HEK293 (cell line): ENCODE results near the gene CTIF.

Source experiments
- CTCF ChIA-PET: fragments of 350-600 bp; formaldehyde crosslinking; extraction: SDS; loops from one replicate; lab custom pipeline; 2021; ENCODE audit warnings: antibody characterized with exemption; lab: Yijun Ruan, JAX
- POLR2A ChIA-PET: fragments of 300-600 bp; formaldehyde crosslinking; extraction: SDS; loops from one replicate; lab custom pipeline; 2020; ENCODE audit warnings: antibody characterized with exemption, inconsistent platforms; lab: Yijun Ruan, JAX
- H3K27ac ChIP-seq: fragments of 200-500 bp; sonication (Bioruptor generic); 2 replicates; pipeline ENCODE4 v1.5.1; 2014; ENCODE audit warnings: low read depth, low read length, control low read depth, inconsistent platforms; ENCODE audit errors: extremely low read depth
- H3K36me3 ChIP-seq, 2 experiments: fragments of 200-500 bp in 1 of 2; sonication (Bioruptor generic) in 1 of 2; 1 replicate in 1 of 2; 2 replicates in 1 of 2; pipeline ENCODE4 v1.5.1; 2014 to 2017; ENCODE audit warnings: inconsistent platforms in 2 of 2, low read length in 2 of 2; ENCODE audit not compliant: control insufficient read depth in 2 of 2, insufficient read depth in 1 of 2
- H3K4me1 ChIP-seq: fragments of 200-500 bp; sonication (Bioruptor generic); 2 replicates; pipeline ENCODE4 v1.5.1; 2014; ENCODE audit warnings: mild to moderate bottlenecking, low read length, inconsistent platforms; ENCODE audit not compliant: control insufficient read depth, insufficient read depth
- H3K4me3 ChIP-seq: 2 replicates; pipeline ENCODE4 v1.5.1; 2011; ENCODE audit warnings: low read depth, mild to moderate bottlenecking, control low read depth, low read length, moderate library complexity
- H3K9me3 ChIP-seq: fragments of 200-500 bp; sonication (Bioruptor generic); 2 replicates; pipeline ENCODE4 v1.5.1; 2014; ENCODE audit warnings: low read depth, low read length, inconsistent platforms; ENCODE audit not compliant: control insufficient read depth, insufficient read depth
- EGR2 ChIP-seq: fragments of 450-650 bp; formaldehyde crosslinking; IDR thresholded peaks from 2 replicates; pipeline ENCODE4 v1.5.1; 2016; ENCODE audit warnings: low read depth, missing biosample characterization, missing genetic modification characterization
- GFI1B ChIP-seq: fragments of 450-650 bp; formaldehyde crosslinking; IDR thresholded peaks from 2 replicates; pipeline ENCODE4 v1.5.1; 2016; ENCODE audit warnings: missing biosample characterization, missing genetic modification characterization
- KLF16 ChIP-seq: fragments of 450-650 bp; formaldehyde crosslinking; IDR thresholded peaks from 2 replicates; pipeline ENCODE4 v1.5.1; 2017; ENCODE audit warnings: missing biosample characterization, missing genetic modification characterization
- KLF8 ChIP-seq: fragments of 450-650 bp; formaldehyde crosslinking; IDR thresholded peaks from 2 replicates; pipeline ENCODE4 v1.5.1; 2016; ENCODE audit warnings: missing biosample characterization, missing genetic modification characterization
- OSR2 ChIP-seq: fragments of 450-650 bp; formaldehyde crosslinking; IDR thresholded peaks from 2 replicates; pipeline ENCODE4 v1.5.1; 2016; ENCODE audit warnings: missing biosample characterization, missing genetic modification characterization
- SCRT2 ChIP-seq: fragments of 450-650 bp; formaldehyde crosslinking; IDR thresholded peaks from 2 replicates; pipeline ENCODE4 v1.5.1; 2016; ENCODE audit warnings: missing biosample characterization, missing genetic modification characterization
- SP3 ChIP-seq: fragments of 450-650 bp; formaldehyde crosslinking; IDR thresholded peaks from 2 replicates; pipeline ENCODE4 v1.5.1; 2016; ENCODE audit warnings: missing biosample characterization, missing genetic modification characterization
- ZEB2 ChIP-seq: fragments of 450-650 bp; formaldehyde crosslinking; IDR thresholded peaks from 2 replicates; pipeline ENCODE4 v1.5.1; 2016; ENCODE audit warnings: missing biosample characterization, missing genetic modification characterization
- ZFHX2 ChIP-seq: fragments of 450-650 bp; formaldehyde crosslinking; conservative IDR thresholded peaks from 2 replicates; pipeline ENCODE4 v1.5.1; 2016; ENCODE audit warnings: missing biosample characterization, missing genetic modification characterization
- ZFP37 ChIP-seq: fragments of 450-650 bp; formaldehyde crosslinking; IDR thresholded peaks from 2 replicates; pipeline ENCODE4 v1.5.1; 2016; ENCODE audit warnings: missing biosample characterization, missing genetic modification characterization
- ZFP41 ChIP-seq: fragments of 450-650 bp; formaldehyde crosslinking; IDR thresholded peaks from 2 replicates; pipeline ENCODE4 v1.5.1; 2016; ENCODE audit warnings: missing biosample characterization, missing genetic modification characterization, borderline replicate concordance
- ZNF211 ChIP-seq: fragments of 450-650 bp; formaldehyde crosslinking; IDR thresholded peaks from 2 replicates; pipeline ENCODE4 v1.5.1; 2016; ENCODE audit warnings: low read depth, missing biosample characterization, missing genetic modification characterization
- ZNF23 ChIP-seq: fragments of 450-650 bp; formaldehyde crosslinking; IDR thresholded peaks from 2 replicates; pipeline ENCODE4 v1.5.1; 2016; ENCODE audit warnings: missing biosample characterization, missing genetic modification characterization, borderline replicate concordance
- ZNF335 ChIP-seq: fragments of 450-650 bp; formaldehyde crosslinking; conservative IDR thresholded peaks from 2 replicates; pipeline ENCODE4 v1.5.1; 2016; ENCODE audit warnings: missing biosample characterization, missing genetic modification characterization
- ZNF341 ChIP-seq: fragments of 450-650 bp; formaldehyde crosslinking; IDR thresholded peaks from 2 replicates; pipeline ENCODE4; 2016; ENCODE audit warnings: low read depth, missing biosample characterization, missing genetic modification characterization
- ZNF366 ChIP-seq: fragments of 450-650 bp; formaldehyde crosslinking; conservative IDR thresholded peaks from 2 replicates; pipeline ENCODE4 v1.5.1; 2016; ENCODE audit warnings: missing biosample characterization, missing genetic modification characterization
- ZNF433 ChIP-seq: fragments of 450-650 bp; formaldehyde crosslinking; IDR thresholded peaks from 2 replicates; pipeline ENCODE4 v1.5.1; 2016; ENCODE audit warnings: missing biosample characterization, missing genetic modification characterization, low read depth
- ZNF513 ChIP-seq: fragments of 450-650 bp; IDR thresholded peaks from 2 replicates; pipeline ENCODE4 v1.5.1; 2018; ENCODE audit warnings: missing biosample characterization, missing genetic modification characterization
- ZNF600 ChIP-seq: fragments of 450-650 bp; formaldehyde crosslinking; IDR thresholded peaks from 2 replicates; pipeline ENCODE4 v1.5.1; 2016; ENCODE audit warnings: missing biosample characterization, missing genetic modification characterization
- ZNF626 ChIP-seq: fragments of 450-650 bp; sonication (Bioruptor Pico); formaldehyde crosslinking; IDR thresholded peaks from 2 replicates; pipeline ENCODE4 v1.5.1; 2018; ENCODE audit warnings: missing biosample characterization, missing genetic modification characterization, inconsistent platforms
- ZSCAN23 ChIP-seq: fragments of 450-650 bp; formaldehyde crosslinking; IDR thresholded peaks from 2 replicates; pipeline ENCODE4 v1.5.1; 2016; ENCODE audit warnings: missing biosample characterization, missing genetic modification characterization
- ZSCAN30 ChIP-seq: fragments of 450-650 bp; IDR thresholded peaks from 2 replicates; pipeline ENCODE4 v1.5.1; 2018; ENCODE audit warnings: missing biosample characterization, mild to moderate bottlenecking, missing genetic modification characterization, moderate library complexity
- TF ChIP-seq, protein P1 (sequence below): fragments of 450-650 bp; formaldehyde crosslinking; IDR thresholded peaks from 2 replicates; pipeline ENCODE4 v1.5.1; 2016; ENCODE audit warnings: missing biosample characterization, missing genetic modification characterization
- TF ChIP-seq, protein P2 (sequence below): fragments of 450-650 bp; formaldehyde crosslinking; optimal IDR thresholded peaks from 2 replicates; pipeline ENCODE3; 2016; ENCODE audit warnings: missing biosample characterization, mild to moderate bottlenecking, missing genetic modification characterization
- TF ChIP-seq, protein P3 (sequence below): fragments of 450-650 bp; formaldehyde crosslinking; IDR thresholded peaks from 2 replicates; pipeline ENCODE4 v1.5.1; 2016; ENCODE audit warnings: missing biosample characterization, missing genetic modification characterization

Gene CTIF

GRCh38 chr18:48662011-48662661 lies 123.3 kb downstream of the CTIF start (continued):
- TF ChIP-seq ZNF626 (tag by site-specific recombination), result no peak
- no peak for TF ChIP-seq ZFHX2 (tag by site-specific recombination)
- no peak for TF ChIP-seq ZSCAN30 (tag by site-specific recombination)
- TF ChIP-seq ZFP41, result no peak
- TF ChIP-seq KLF8 (tag by site-specific recombination), result no peak
- TF ChIP-seq EGR2 (tag by site-specific recombination), result no peak
- no peak for TF ChIP-seq ZNF513 (tag by site-specific recombination)

DNA sequence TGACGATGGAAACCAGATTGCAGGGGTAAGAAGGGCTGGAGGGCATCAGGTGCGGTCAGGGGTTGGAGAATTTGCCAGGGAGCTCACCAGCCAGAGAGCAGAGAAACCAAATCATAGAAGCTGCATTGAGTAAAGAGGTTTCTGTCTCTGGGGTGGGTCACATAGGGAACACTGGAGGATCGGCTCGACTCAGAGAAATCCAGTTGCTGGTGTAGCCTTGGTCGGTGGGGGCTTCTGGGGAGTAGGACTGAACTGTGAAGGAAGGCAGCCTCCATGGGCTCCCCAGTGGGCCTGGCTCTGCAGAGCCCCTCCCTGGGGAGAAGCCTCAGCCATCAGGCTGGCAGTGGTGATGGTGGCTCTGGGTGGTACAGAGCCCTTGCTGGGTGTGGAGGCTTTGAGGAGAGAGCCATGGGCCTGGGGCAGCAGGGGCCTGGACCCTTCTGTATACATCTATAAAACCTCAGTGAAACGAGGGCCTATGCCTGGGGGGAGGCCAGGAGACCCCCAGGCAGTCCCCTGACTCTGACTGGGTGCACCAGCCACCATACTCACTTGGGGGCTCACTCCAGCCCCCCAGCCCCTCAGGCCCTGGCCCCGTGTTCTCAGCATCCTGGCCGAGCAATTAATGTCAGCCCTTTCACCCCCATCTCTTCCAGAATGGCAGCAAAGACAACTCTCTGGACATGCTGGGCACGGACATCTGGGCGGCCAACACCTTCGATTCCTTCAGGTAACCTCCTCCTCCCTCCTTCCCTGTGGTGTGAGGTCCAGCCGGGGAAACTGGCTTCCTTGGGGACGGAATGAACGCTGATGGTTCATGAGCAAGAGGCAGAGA lies 124.5 kb downstream of the CTIF start:
- POLR2A ChIA-PET, result no interaction called here
- peaks cover 14% of the 10 kb centered on the region for H3K4me1 ChIP-seq
- no peaks in the 10 kb centered on the region; a peak in 1 of 3 replicates for H3K36me3 ChIP-seq
- no peak overlapping the region for H3K27ac ChIP-seq
- no peaks in the 10 kb centered on the region for H3K9me3 ChIP-seq
- TF ChIP-seq ZNF433 (tag by site-specific recombination), result no peak
- no peak for TF ChIP-seq SP3
- TF ChIP-seq ZEB2 (tag by site-specific recombination), result no peak
- TF ChIP-seq OSR2 (tag by site-specific recombination), result no peak
- TF ChIP-seq, protein P1, sequence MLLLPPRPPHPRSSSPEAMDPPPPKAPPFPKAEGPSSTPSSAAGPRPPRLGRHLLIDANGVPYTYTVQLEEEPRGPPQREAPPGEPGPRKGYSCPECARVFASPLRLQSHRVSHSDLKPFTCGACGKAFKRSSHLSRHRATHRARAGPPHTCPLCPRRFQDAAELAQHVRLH (tag by site-specific recombination), result no peak
- TF ChIP-seq, protein P2, sequence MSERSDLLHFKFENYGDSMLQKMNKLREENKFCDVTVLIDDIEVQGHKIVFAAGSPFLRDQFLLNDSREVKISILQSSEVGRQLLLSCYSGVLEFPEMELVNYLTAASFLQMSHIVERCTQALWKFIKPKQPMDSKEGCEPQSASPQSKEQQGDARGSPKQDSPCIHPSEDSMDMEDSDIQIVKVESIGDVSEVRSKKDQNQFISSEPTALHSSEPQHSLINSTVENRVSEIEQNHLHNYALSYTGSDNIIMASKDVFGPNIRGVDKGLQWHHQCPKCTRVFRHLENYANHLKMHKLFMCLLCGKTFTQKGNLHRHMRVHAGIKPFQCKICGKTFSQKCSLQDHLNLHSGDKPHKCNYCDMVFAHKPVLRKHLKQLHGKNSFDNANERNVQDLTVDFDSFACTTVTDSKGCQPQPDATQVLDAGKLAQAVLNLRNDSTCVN (tag by site-specific recombination), result peak; percentile 3
- CTCF ChIA-PET, result interaction anchor here (0.6 to 6.1 kb wide), 9 partner anchors 14 to 784 kb away, joined by 3 to 71 read pairs (median 3); no protein-coding TSS in a partner anchor
- H3K4me3 ChIP-seq, result no peak overlapping the region

GRCh38 chr18:48663931-48664847 lies 125.4 kb downstream of the CTIF start:
- Histone ChIP-seq H3K9me3 (no peaks in the 10 kb centered on the region), H3K36me3 (no peaks in the 10 kb centered on the region; a peak in 1 of 3 replicates), H3K4me3 (no peak overlapping the region), H3K4me1 (peaks cover 14% of the 10 kb centered on the region), H3K27ac (no peak overlapping the region)
- CTCF ChIA-PET, result interaction anchor here (0.5 to 6.1 kb wide), 18 partner anchors 9 to 601 kb away, joined by 3 to 71 read pairs (median 3); no protein-coding TSS in a partner anchor
- POLR2A ChIA-PET, result no interaction called here
- TF ChIP-seq ZNF366 (tag by site-specific recombination) (no peak), ZNF23 (tag by site-specific recombination) (no peak), ZNF341 (0 out of 2 replicates have a peak, but pooled peaks have one; percentile 11), ZNF335 (tag by site-specific recombination) (no peak), ZNF600 (tag by site-specific recombination) (peak; percentile 100), ZFP37 (0 out of 2 replicates have a peak, but pooled peaks have one; percentile 28), ZSCAN23 (tag by site-specific recombination) (no peak), KLF16 (tag by site-specific recombination) (no peak), SCRT2 (tag by site-specific recombination) (0 out of 2 replicates have a peak, but pooled peaks have one; percentile 13), ZNF211 (tag by site-specific recombination) (no peak), GFI1B (tag by site-specific recombination) (no peak), ZSCAN30 (tag by site-specific recombination) (peak; percentile 49; the same call in 1 of the 2 replicates)
- TF ChIP-seq, protein P3, sequence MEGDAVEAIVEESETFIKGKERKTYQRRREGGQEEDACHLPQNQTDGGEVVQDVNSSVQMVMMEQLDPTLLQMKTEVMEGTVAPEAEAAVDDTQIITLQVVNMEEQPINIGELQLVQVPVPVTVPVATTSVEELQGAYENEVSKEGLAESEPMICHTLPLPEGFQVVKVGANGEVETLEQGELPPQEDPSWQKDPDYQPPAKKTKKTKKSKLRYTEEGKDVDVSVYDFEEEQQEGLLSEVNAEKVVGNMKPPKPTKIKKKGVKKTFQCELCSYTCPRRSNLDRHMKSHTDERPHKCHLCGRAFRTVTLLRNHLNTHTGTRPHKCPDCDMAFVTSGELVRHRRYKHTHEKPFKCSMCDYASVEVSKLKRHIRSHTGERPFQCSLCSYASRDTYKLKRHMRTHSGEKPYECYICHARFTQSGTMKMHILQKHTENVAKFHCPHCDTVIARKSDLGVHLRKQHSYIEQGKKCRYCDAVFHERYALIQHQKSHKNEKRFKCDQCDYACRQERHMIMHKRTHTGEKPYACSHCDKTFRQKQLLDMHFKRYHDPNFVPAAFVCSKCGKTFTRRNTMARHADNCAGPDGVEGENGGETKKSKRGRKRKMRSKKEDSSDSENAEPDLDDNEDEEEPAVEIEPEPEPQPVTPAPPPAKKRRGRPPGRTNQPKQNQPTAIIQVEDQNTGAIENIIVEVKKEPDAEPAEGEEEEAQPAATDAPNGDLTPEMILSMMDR (tag by site-specific recombination), result peak; percentile 95
